ENCODE measurements around the gene C1orf122.

DNA sequence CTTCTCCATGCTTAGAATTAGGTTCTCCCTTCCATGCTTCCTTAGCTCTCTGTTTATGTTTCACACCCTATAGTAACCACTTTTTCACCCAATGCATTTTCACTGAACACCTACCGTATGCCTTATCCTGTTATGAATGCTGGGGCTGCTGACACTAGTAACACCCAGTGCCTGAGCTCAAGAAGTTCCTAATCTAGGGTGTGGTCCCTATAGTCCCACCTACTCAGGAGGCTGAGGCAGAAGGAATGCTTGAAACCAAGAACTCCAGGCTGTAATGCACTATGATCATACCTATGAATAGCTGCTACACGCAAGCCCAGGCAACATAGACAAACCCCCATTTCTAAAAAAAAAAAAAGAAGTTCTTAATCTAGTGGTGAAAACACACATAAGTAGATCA, 48.1 kb upstream of the C1orf122 start:
- TF ChIP-seq POLR2AphosphoS5 (IDR thresholded peaks at IDR 0.05): no peak
- TF ChIP-seq CTCF (IDR thresholded peaks at IDR 0.05 in 8 of 11, conservative IDR thresholded peaks at IDR 0.05 in 3 of 11): no peak

Data from spleen (tissue), 7 donors.